Neural progenitor cell (in vitro differentiated cells): Measurements from ENCODE around the gene C11orf86. TPM values are rescaled to one million over a fixed set of nuclear protein-coding genes. Genes with fewer than 3 reads are reported as not detected.

ENCODE experiments used
- DNase-seq: peaks from one replicate; pipeline ENCODE4 v3.0.0-alpha.2; 2016; ENCODE audit warnings: low spot score
- H2AFZ ChIP-seq: fragments of 200-600 bp; sonication (generic); replicated peaks from 2 replicates; pipeline ENCODE4 v1.6.1; 2016; ENCODE audit warnings: antibody characterized with exemption
- H3F3A ChIP-seq: fragments of 200-600 bp; sonication (generic); 2 replicates; pipeline ENCODE4 v1.6.1; 2016; ENCODE audit warnings: antibody characterized with exemption, low read depth
- H3K27ac ChIP-seq: fragments of 200-600 bp; sonication (generic); 2 replicates; pipeline ENCODE4 v1.5.1; 2016; ENCODE audit warnings: mild to moderate bottlenecking
- H3K27me3 ChIP-seq: fragments of 200-600 bp; sonication (generic); 2 replicates; pipeline ENCODE4 v1.6.1; 2016; ENCODE audit warnings: mild to moderate bottlenecking, moderate library complexity
- H3K36me3 ChIP-seq: fragments of 200-600 bp; sonication (generic); 2 replicates; pipeline ENCODE4 v1.5.1; 2016
- H3K4me1 ChIP-seq: fragments of 200-600 bp; sonication (generic); 2 replicates; pipeline ENCODE4 v1.6.1; 2016; ENCODE audit warnings: mixed run types
- H3K4me2 ChIP-seq: fragments of 200-600 bp; sonication (generic); 2 replicates; pipeline ENCODE4 v1.6.1; 2016
- H3K4me3 ChIP-seq: fragments of 200-600 bp; sonication (generic); 2 replicates; pipeline ENCODE4 v1.5.1; 2016
- H3K79me2 ChIP-seq: fragments of 200-600 bp; sonication (generic); 2 replicates; pipeline ENCODE4 v1.6.1; 2016; ENCODE audit warnings: low read depth
- H3K9ac ChIP-seq: fragments of 200-600 bp; sonication (generic); 2 replicates; pipeline ENCODE4 v1.6.1; 2016
- H3K9me3 ChIP-seq: fragments of 200-600 bp; sonication (generic); 2 replicates; pipeline ENCODE4 v1.5.1; 2016; ENCODE audit warnings: low read depth
- H4K20me1 ChIP-seq: fragments of 200-600 bp; sonication (generic); 2 replicates; pipeline ENCODE4 v1.6.1; 2016; ENCODE audit warnings: low read depth
- H3K27ac Mint-ChIP-seq: 3 replicates; pipeline ENCODE4 v1.8.0; 2021; ENCODE audit warnings: mixed read lengths
- H3K27me3 Mint-ChIP-seq: 2 replicates; pipeline ENCODE4 v1.8.0; 2022; ENCODE audit warnings: low read depth, mild to moderate bottlenecking, inconsistent platforms, moderate library complexity, mixed read lengths; ENCODE audit not compliant: insufficient read depth
- H3K36me3 Mint-ChIP-seq: 3 replicates; pipeline ENCODE4 v1.8.0; 2021; ENCODE audit warnings: mixed read lengths
- H3K4me1 Mint-ChIP-seq: 3 replicates; pipeline ENCODE4 v1.8.0; 2021; ENCODE audit warnings: mixed read lengths
- H3K4me3 Mint-ChIP-seq: 3 replicates; pipeline ENCODE4 v1.8.0; 2021; ENCODE audit warnings: mild to moderate bottlenecking, moderate library complexity, mixed read lengths
- H3K9me3 Mint-ChIP-seq: 3 replicates; pipeline ENCODE4 v1.8.0; 2020; ENCODE audit warnings: mixed read lengths
- EZH2 ChIP-seq: fragments of 200-600 bp; sonication (generic); IDR thresholded peaks from 2 replicates; pipeline ENCODE4 v1.6.1; 2017; ENCODE audit warnings: antibody characterized with exemption, mild to moderate bottlenecking, moderate library complexity
- EZH2phosphoT487 ChIP-seq: fragments of 200-600 bp; sonication (generic); IDR thresholded peaks from 2 replicates; pipeline ENCODE4 v1.6.1; 2017; ENCODE audit warnings: antibody characterized with exemption
- total RNA-seq: library from RNA; depleted of rRNA; stranded (reverse); fragments of >200 nt; gene quantifications from 2 replicates; pipeline ENCODE4 v1.2.3, GENCODE V29; 2015; ENCODE audit warnings: low replicate concordance
- TF ChIP-seq, protein P1 (sequence below): fragments of 200-600 bp; sonication (generic); IDR thresholded peaks from 2 replicates; pipeline ENCODE4 v1.5.1; 2017; ENCODE audit warnings: antibody characterized with exemption, mild to moderate bottlenecking

The C11orf86 gene
- total RNA-seq, 1 donor from 2014 or later, result not detected

- Histone ChIP-seq H3K9ac (no peak overlapping the region), H3K4me1 (no peaks in the 10 kb centered on the region), H4K20me1 (no peaks in the 10 kb centered on the region), H3K4me3 (no peak overlapping the region), H3F3A (no peaks in the 10 kb centered on the region), H2AFZ (no peak overlapping the region), H3K27me3 (no peaks in the 10 kb centered on the region), H3K27ac (no peak overlapping the region), H3K36me3 (no peaks in the 10 kb centered on the region), H3K9me3 (no peaks in the 10 kb centered on the region), H3K79me2 (no peaks in the 10 kb centered on the region), H3K4me2 (no peak overlapping the region)
- H3K36me3 Mint-ChIP-seq, result no peaks in the 10 kb centered on the region
- peaks cover 13% of the 10 kb centered on the region for H3K4me1 Mint-ChIP-seq
- H3K27ac Mint-ChIP-seq, result no peak overlapping the region
- peaks cover 4% of the 10 kb centered on the region for H3K27me3 Mint-ChIP-seq
- no peak for TF ChIP-seq EZH2
- TF ChIP-seq EZH2phosphoT487, result no peak
- TF ChIP-seq, protein P1, sequence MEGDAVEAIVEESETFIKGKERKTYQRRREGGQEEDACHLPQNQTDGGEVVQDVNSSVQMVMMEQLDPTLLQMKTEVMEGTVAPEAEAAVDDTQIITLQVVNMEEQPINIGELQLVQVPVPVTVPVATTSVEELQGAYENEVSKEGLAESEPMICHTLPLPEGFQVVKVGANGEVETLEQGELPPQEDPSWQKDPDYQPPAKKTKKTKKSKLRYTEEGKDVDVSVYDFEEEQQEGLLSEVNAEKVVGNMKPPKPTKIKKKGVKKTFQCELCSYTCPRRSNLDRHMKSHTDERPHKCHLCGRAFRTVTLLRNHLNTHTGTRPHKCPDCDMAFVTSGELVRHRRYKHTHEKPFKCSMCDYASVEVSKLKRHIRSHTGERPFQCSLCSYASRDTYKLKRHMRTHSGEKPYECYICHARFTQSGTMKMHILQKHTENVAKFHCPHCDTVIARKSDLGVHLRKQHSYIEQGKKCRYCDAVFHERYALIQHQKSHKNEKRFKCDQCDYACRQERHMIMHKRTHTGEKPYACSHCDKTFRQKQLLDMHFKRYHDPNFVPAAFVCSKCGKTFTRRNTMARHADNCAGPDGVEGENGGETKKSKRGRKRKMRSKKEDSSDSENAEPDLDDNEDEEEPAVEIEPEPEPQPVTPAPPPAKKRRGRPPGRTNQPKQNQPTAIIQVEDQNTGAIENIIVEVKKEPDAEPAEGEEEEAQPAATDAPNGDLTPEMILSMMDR, result no peak
- H3K4me3 Mint-ChIP-seq, result no peak overlapping the region
- DNase-seq, result no peak
- H3K9me3 Mint-ChIP-seq, result peaks cover 2% of the 10 kb centered on the region
Observed at GRCh38 chr11:66976925-66977324, 1.8 kb downstream of the C11orf86 start.

- peaks cover 10% of the 10 kb centered on the region for H3K27me3 Mint-ChIP-seq
- Histone ChIP-seq H3K79me2 (no peaks in the 10 kb centered on the region), H3K4me1 (no peaks in the 10 kb centered on the region), H3F3A (no peaks in the 10 kb centered on the region), H3K27ac (no peak overlapping the region), H3K4me2 (no peak overlapping the region), H3K4me3 (no peak overlapping the region), H3K36me3 (no peaks in the 10 kb centered on the region), H3K27me3 (no peaks in the 10 kb centered on the region), H3K9me3 (no peaks in the 10 kb centered on the region), H3K9ac (no peak overlapping the region), H4K20me1 (no peaks in the 10 kb centered on the region), H2AFZ (no peak overlapping the region)
- TF ChIP-seq EZH2phosphoT487, result no peak
- TF ChIP-seq, protein P1, result no peak
- no peak for TF ChIP-seq EZH2
- peaks cover 2% of the 10 kb centered on the region for H3K9me3 Mint-ChIP-seq
- no peak overlapping the region for H3K4me3 Mint-ChIP-seq
- peaks cover 13% of the 10 kb centered on the region for H3K4me1 Mint-ChIP-seq
- no peak for DNase-seq
- H3K27ac Mint-ChIP-seq, result no peak overlapping the region
- H3K36me3 Mint-ChIP-seq, result no peaks in the 10 kb centered on the region
Observed at GRCh38 chr11:66978229-66978628, 3.1 kb downstream of the C11orf86 start.

DNA sequence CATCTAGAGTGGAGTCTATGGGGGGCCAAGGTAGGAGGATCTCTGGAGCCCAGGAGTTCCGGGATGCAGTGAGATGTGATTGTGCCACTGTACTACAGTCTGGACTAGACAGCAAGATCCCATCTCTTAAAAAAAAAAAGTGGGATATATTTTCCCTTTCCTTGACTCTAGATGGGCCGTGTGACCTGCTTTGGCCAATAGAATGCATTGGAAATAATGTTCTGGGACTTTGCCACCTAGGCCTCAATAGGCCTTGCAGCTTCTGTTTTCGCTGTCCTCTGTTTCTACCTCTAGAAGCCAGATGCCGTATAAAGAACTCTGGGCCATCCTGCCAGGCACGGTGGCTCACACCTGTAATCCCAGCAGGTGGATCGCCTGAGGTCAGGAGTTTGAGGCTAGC, 3.6 kb downstream of the C11orf86 start:
- no peak overlapping the region for H3K9ac ChIP-seq
- H4K20me1 ChIP-seq, result no peaks in the 10 kb centered on the region
- Mint-ChIP-seq H3K4me1 (peaks cover 12% of the 10 kb centered on the region), H3K27me3 (peaks cover 8% of the 10 kb centered on the region), H3K4me3 (no peak overlapping the region), H3K9me3 (peaks cover 2% of the 10 kb centered on the region), H3K36me3 (no peaks in the 10 kb centered on the region), H3K27ac (no peak overlapping the region)
- H3K9me3 ChIP-seq, result no peaks in the 10 kb centered on the region
- H3K4me1 ChIP-seq, result no peaks in the 10 kb centered on the region
- H3K4me3 ChIP-seq, result no peak overlapping the region
- TF ChIP-seq EZH2 (no peak), EZH2phosphoT487 (no peak)
- TF ChIP-seq, protein P1, result no peak
- H3K36me3 ChIP-seq, result no peaks in the 10 kb centered on the region
- H3K27ac ChIP-seq, result no peak overlapping the region
- H2AFZ ChIP-seq, result no peak overlapping the region
- no peak overlapping the region for H3K4me2 ChIP-seq
- H3F3A ChIP-seq, result no peaks in the 10 kb centered on the region
- no peak for DNase-seq
- no peaks in the 10 kb centered on the region for H3K79me2 ChIP-seq
- no peaks in the 10 kb centered on the region for H3K27me3 ChIP-seq
